ENCODE data around the gene HEATR5B.

GRCh38 chr2:37039580-37039979 is 44.6 kb downstream of the HEATR5B start:
- TF ChIP-seq POLR2A (IDR thresholded peaks at IDR 0.05) (no peak), CTCF (IDR thresholded peaks at IDR 0.05) (no peak)

All from lower leg skin (tissue), 3 donors.